ENCODE results near the gene DDX50.

DNA sequence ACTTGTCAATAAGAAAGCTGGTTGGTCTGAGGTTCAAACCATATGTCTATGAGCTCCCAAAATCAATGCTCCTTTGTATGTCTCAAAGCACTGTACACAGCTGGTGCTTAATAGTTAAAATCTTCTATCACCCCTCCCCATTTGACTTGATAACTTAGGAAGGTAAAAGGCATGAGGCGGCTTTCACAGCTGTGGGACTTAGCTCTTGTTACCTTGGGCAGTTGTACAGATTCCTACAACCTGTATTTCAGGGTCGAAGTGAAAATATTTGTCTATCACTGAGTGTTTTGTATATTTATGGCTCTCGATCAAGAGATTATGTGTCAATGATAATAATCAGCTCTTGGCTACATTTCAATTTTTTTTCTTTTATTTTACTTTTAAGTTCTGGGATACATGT is 86.5 kb downstream of the DDX50 start:
- no peak for TF ChIP-seq SUZ12 (IDR thresholded peaks at IDR 0.05)
- no peak for TF ChIP-seq FOXM1 (IDR thresholded peaks at IDR 0.05; ENCODE audit: borderline replicate concordance)
- TF ChIP-seq TARDBP (IDR thresholded peaks at IDR 0.05) = no peak
- TF ChIP-seq HDGF (IDR thresholded peaks at IDR 0.05; ENCODE audit: borderline replicate concordance) = no peak
- TF ChIP-seq FOXK2 (IDR thresholded peaks at IDR 0.05) = no peak
- no peak for TF ChIP-seq NFRKB (IDR thresholded peaks at IDR 0.05)
- no peak for TF ChIP-seq ZNF384 (IDR thresholded peaks at IDR 0.05)
- no peak for TF ChIP-seq PKNOX1 (IDR thresholded peaks at IDR 0.05)
- no peak for TF ChIP-seq LEF1 (IDR thresholded peaks at IDR 0.05; ENCODE audit: borderline replicate concordance)
- no peak for TF ChIP-seq ELF4 (IDR thresholded peaks at IDR 0.05)
- TF ChIP-seq SP1 (IDR thresholded peaks at IDR 0.05) = no peak
- TF ChIP-seq FOXA1 (IDR thresholded peaks at IDR 0.05) = no peak
- no peak for TF ChIP-seq BHLHE40 (IDR thresholded peaks at IDR 0.05; ENCODE audit: borderline replicate concordance)
- TF ChIP-seq CTBP1 (IDR thresholded peaks at IDR 0.05; ENCODE audit: borderline replicate concordance) = no peak

All from HEK293T (cell line).